CD4-positive, CD25-positive, alpha-beta regulatory T cell (primary cell): Measurements from ENCODE around the gene PARL. TPM values are rescaled to one million over a fixed set of nuclear protein-coding genes. Genes with fewer than 3 reads are reported as not detected.
A peak's percentile ranks its signal among the peaks of the same experiment; 100 is the strongest.

ENCODE experiments used
- ATAC-seq, 2 donors: fragments of 150-1000 bp; cut with Tn5 transposase; one replicate each; pipeline ENCODE4 v1.10.0; 2021; ENCODE audit warnings: low read depth in 2 of 2, moderate number of reproducible peaks in 2 of 2, moderate library complexity in 1 of 2
- DNase-seq, 3 donors: peaks; one replicate each; pipeline versions ENCODE4 v3.0.0 to v3.0.0-alpha.2; 2012 to 2022; ENCODE audit warnings: mixed read lengths in 1 of 3
- H3K27ac ChIP-seq: one replicate; pipeline ENCODE4 v1.7.0; 2013; ENCODE audit warnings: mild to moderate bottlenecking, low read length; ENCODE audit not compliant: insufficient read depth, poor library complexity, severe bottlenecking
- H3K27me3 ChIP-seq: one replicate; pipeline ENCODE4 v1.7.0; 2013; ENCODE audit warnings: low read length; ENCODE audit not compliant: control insufficient read depth, insufficient read depth
- H3K36me3 ChIP-seq: one replicate; pipeline ENCODE4 v1.7.0; 2013; ENCODE audit warnings: mild to moderate bottlenecking, low read length, moderate library complexity; ENCODE audit not compliant: control insufficient read depth, insufficient read depth
- H3K4me1 ChIP-seq: 2 replicates; pipeline ENCODE4 v1.7.0; 2013; ENCODE audit warnings: mild to moderate bottlenecking, low read length; ENCODE audit not compliant: insufficient read depth, control insufficient read depth, poor library complexity, severe bottlenecking
- H3K4me3 ChIP-seq: one replicate; pipeline ENCODE4 v1.7.0; 2013; ENCODE audit warnings: low read depth, mild to moderate bottlenecking, low read length, moderate library complexity
- H3K9me3 ChIP-seq, 2 experiments: 1 replicate in 1 of 2; 2 replicates in 1 of 2; pipeline ENCODE4 v1.7.0; 2013; ENCODE audit warnings: low read length in 2 of 2, mild to moderate bottlenecking in 1 of 2, moderate library complexity in 1 of 2; ENCODE audit not compliant: control insufficient read depth in 2 of 2
- H3K27ac Mint-ChIP-seq, 3 donors: one replicate each; pipeline ENCODE4 v1.8.0; 2020 to 2022; ENCODE audit warnings: mild to moderate bottlenecking in 3 of 3, mixed read lengths in 3 of 3, moderate library complexity in 2 of 3
- H3K27me3 Mint-ChIP-seq: one replicate; pipeline ENCODE4 v1.8.0; 2022; ENCODE audit warnings: mild to moderate bottlenecking, mixed read lengths
- H3K36me3 Mint-ChIP-seq: one replicate; pipeline ENCODE4 v1.8.0; 2020; ENCODE audit warnings: mixed read lengths
- H3K4me1 Mint-ChIP-seq, 4 donors: one replicate each; pipeline ENCODE4 v1.8.0; 2020 to 2022; ENCODE audit warnings: mixed read lengths in 4 of 4, mild to moderate bottlenecking in 1 of 4
- H3K4me3 Mint-ChIP-seq, 4 donors: one replicate each; pipeline ENCODE4 v1.8.0; 2020 to 2022; ENCODE audit warnings: mild to moderate bottlenecking in 4 of 4, mixed read lengths in 4 of 4, moderate library complexity in 3 of 4
- H3K9me3 Mint-ChIP-seq, 7 donors: one replicate each; pipeline ENCODE4 v1.8.0; 2020 to 2022; ENCODE audit warnings: mixed read lengths in 7 of 7, mild to moderate bottlenecking in 3 of 7, moderate library complexity in 2 of 7
- polyA plus RNA-seq, 4 donors: library from polyadenylated mRNA; unstranded; fragments of 300-500 nt; fragmentation: Illumina TruSeq; gene quantifications; one replicate each; pipeline ENCODE4 v1.2.3, GENCODE V29; 2021
- total RNA-seq: library from RNA; stranded (reverse); gene quantifications from one replicate; pipeline ENCODE4 v1.2.3, GENCODE V29; 2022

Gene PARL
- total and polyA plus RNA-seq, 5 donors from 2014 or later = 45.6 to 119 (median 116) TPM

- H3K9me3 Mint-ChIP-seq = no peaks in the 10 kb centered on the region
- DNase-seq = no peak
- H3K4me3 Mint-ChIP-seq = no peak overlapping the region
- no peak for ATAC-seq
- H3K4me3 ChIP-seq = no peak overlapping the region
- H3K27me3 ChIP-seq = no peaks in the 10 kb centered on the region
- no peaks in the 10 kb centered on the region for H3K4me1 ChIP-seq
- no peaks in the 10 kb centered on the region for H3K4me1 Mint-ChIP-seq
- H3K27ac ChIP-seq = no peak overlapping the region
- no peak overlapping the region for H3K27ac Mint-ChIP-seq
- H3K27me3 Mint-ChIP-seq = no peaks in the 10 kb centered on the region
- H3K36me3 Mint-ChIP-seq = no peaks in the 10 kb centered on the region
- no peaks in the 10 kb centered on the region for H3K36me3 ChIP-seq
- H3K9me3 ChIP-seq = no peaks in the 10 kb centered on the region
These were observed 26.4 kb upstream of the PARL start for GRCh38 chr3:183911087-183911486.

- H3K36me3 ChIP-seq = no peaks in the 10 kb centered on the region
- Mint-ChIP-seq H3K4me3 (no peak overlapping the region), H3K36me3 (no peaks in the 10 kb centered on the region), H3K27me3 (no peaks in the 10 kb centered on the region), H3K9me3 (no peaks in the 10 kb centered on the region), H3K27ac (no peak overlapping the region), H3K4me1 (no peaks in the 10 kb centered on the region)
- H3K4me3 ChIP-seq = no peak overlapping the region
- H3K4me1 ChIP-seq = no peaks in the 10 kb centered on the region
- H3K27me3 ChIP-seq = no peaks in the 10 kb centered on the region
- H3K27ac ChIP-seq = no peak overlapping the region
- H3K9me3 ChIP-seq = no peaks in the 10 kb centered on the region
- ATAC-seq = no peak
- no peak for DNase-seq
These were observed 24.4 kb upstream of the PARL start for GRCh38 chr3:183909030-183909600.

DNA sequence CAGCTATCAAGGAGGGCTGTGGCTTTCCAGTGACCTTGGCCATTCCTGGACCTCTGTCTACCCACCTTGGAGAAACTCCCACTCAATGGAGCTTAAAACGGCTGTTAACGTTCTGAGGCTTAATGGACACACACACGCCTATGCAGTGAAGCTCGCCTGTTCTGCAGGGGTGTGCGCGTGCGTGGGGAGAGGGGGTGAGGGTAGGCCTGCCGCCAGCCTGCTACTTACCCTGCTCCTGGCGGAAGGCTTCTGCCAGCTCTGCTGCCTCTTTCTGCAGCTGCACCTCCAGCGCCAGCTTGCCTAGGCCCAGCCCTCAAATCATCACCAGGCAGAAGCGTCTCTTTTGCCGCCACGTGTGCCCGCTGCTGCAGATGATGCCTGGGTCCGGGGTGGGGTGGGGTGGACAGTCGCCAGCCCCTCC is 23.2 kb upstream of the PARL start:
- Mint-ChIP-seq H3K4me3 (no peak overlapping the region), H3K4me1 (no peaks in the 10 kb centered on the region), H3K9me3 (no peaks in the 10 kb centered on the region), H3K27ac (no peak overlapping the region), H3K36me3 (no peaks in the 10 kb centered on the region), H3K27me3 (no peaks in the 10 kb centered on the region)
- H3K36me3 ChIP-seq = no peaks in the 10 kb centered on the region
- no peak overlapping the region for H3K4me3 ChIP-seq
- H3K27me3 ChIP-seq = no peaks in the 10 kb centered on the region
- DNase-seq (no peak), ATAC-seq (no peak)
- H3K4me1 ChIP-seq = no peaks in the 10 kb centered on the region
- no peaks in the 10 kb centered on the region for H3K9me3 ChIP-seq
- no peak overlapping the region for H3K27ac ChIP-seq

DNA sequence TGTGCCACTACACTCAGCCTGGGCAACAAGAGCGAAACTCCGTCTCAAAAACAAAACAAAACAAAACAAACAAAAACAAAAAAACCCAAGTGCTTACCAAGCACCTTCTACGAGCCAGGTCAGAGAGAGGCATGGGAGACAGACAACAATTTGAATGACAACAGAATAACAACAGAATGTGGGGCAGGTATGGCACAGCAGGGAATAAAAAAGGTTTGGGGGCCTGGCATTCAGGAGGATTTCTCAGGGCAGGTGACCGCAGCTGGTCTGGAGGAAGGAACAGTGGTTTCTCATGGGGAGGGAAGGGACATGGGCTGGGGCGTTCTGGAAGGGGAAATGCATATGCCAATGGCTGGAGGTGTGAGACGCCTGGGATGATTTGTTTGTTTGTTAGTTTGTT is 22.5 kb upstream of the PARL start:
- Mint-ChIP-seq H3K27me3 (peaks cover 5% of the 10 kb centered on the region), H3K9me3 (no peaks in the 10 kb centered on the region), H3K4me1 (no peaks in the 10 kb centered on the region), H3K36me3 (no peaks in the 10 kb centered on the region), H3K4me3 (no peak overlapping the region), H3K27ac (no peak overlapping the region)
- Histone ChIP-seq H3K9me3 (no peaks in the 10 kb centered on the region), H3K36me3 (no peaks in the 10 kb centered on the region), H3K4me1 (no peaks in the 10 kb centered on the region), H3K27ac (no peak overlapping the region), H3K27me3 (no peaks in the 10 kb centered on the region), H3K4me3 (no peak overlapping the region)
- ATAC-seq (no peak), DNase-seq (no peak)

- ATAC-seq = no peak
- no peaks in the 10 kb centered on the region for H3K36me3 Mint-ChIP-seq
- DNase-seq = no peak
These were observed 21.7 kb upstream of the PARL start for GRCh38 chr3:183906234-183906921.

DNA sequence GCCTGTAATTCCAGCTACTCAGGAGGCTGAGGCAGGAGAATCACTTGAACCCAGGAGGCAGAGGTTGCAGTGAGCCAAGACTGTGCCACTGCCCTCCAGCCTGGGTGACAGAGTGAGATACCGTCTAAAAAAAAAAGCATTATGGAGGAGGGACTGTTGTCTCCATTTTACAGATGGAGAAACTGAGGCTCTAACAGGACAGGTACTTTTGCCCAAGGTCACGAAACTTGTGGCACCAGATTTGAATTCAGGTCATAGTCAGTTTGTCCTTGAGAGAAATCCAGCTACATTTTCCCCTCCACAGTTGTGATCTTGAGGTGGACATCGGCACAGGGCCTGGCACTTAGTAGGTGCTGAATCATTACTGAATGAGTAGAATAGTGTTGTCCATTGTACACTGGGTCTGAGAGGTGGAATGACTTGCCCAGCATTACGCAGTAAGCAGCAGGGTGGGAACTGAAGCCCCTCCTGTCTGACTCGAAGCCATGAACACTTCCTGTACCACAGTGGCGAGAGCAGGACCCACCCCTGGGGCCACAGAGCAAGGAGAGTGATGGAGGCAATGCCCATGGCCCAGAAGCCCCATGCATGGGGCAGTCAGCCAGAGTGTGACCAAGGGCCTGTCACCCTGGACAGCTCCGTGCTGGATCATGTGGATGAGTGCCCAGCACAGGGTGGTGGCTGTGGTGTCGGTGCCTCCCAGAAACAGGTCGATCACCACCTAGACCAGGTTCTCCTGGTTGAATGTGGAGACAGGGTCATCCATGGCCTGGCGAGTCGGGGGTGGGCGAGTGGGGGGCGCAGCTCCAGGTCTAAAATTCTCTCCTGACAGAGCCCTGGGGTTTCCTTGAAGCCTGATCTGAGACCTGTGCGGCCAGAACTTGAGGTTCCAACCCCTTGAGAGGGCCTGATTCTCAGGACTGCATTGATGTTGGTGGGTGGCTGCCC is 20.4 kb upstream of the PARL start:
- no peaks in the 10 kb centered on the region for H3K9me3 ChIP-seq
- no peak for DNase-seq
- no peaks in the 10 kb centered on the region for H3K36me3 ChIP-seq
- H3K27ac Mint-ChIP-seq = peak overlapping the region in 1 of 3 donors; percentile 43
- H3K36me3 Mint-ChIP-seq = no peaks in the 10 kb centered on the region
- H3K27me3 Mint-ChIP-seq = peaks cover 9% of the 10 kb centered on the region
- no peak overlapping the region for H3K4me3 Mint-ChIP-seq
- no peak for ATAC-seq
- no peak overlapping the region for H3K4me3 ChIP-seq
- no peaks in the 10 kb centered on the region for H3K4me1 Mint-ChIP-seq
- peaks cover 0 to 1% (median 0%) of the 10 kb centered on the region in 7 donors for H3K9me3 Mint-ChIP-seq
- H3K27ac ChIP-seq = no peak overlapping the region
- no peaks in the 10 kb centered on the region for H3K4me1 ChIP-seq
- H3K27me3 ChIP-seq = no peaks in the 10 kb centered on the region

More at GRCh38 chr3:183906234-183906921, 21.7 kb upstream of the PARL start:
- H3K4me3 Mint-ChIP-seq = no peak overlapping the region
- no peak overlapping the region for H3K27ac Mint-ChIP-seq
- Histone ChIP-seq H3K27me3 (no peaks in the 10 kb centered on the region), H3K27ac (no peak overlapping the region), H3K9me3 (no peaks in the 10 kb centered on the region), H3K4me1 (no peaks in the 10 kb centered on the region), H3K4me3 (no peak overlapping the region), H3K36me3 (no peaks in the 10 kb centered on the region)
- H3K4me1 Mint-ChIP-seq = no peaks in the 10 kb centered on the region
- no peaks in the 10 kb centered on the region for H3K9me3 Mint-ChIP-seq
- peaks cover 8% of the 10 kb centered on the region for H3K27me3 Mint-ChIP-seq

DNA sequence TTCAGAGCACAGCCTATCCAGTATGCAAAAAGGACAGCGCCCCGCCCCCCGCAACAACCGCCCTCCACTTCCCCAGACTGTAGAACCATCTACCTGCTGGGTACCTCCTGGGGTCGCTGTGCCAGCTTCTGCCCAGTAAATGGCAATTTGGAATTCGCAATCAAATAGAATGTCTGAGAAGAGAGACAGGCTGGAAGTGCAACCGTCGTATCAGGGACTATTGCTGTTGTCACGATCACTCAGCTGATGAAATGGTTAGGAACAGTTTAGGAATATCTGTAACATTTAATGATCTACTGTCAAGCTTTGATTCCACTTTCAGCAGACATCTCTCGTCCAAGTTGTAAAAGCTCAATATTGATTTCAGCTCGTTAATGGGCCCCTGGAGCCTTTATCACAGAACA is 13.3 kb upstream of the PARL start:
- no peaks in the 10 kb centered on the region for H3K36me3 Mint-ChIP-seq
- peaks cover 3% of the 10 kb centered on the region for H3K27me3 ChIP-seq
- H3K9me3 Mint-ChIP-seq = peaks cover 0 to 1% (median 0%) of the 10 kb centered on the region in 7 donors
- no peak for DNase-seq
- H3K27me3 Mint-ChIP-seq = peaks cover 23% of the 10 kb centered on the region
- H3K4me1 ChIP-seq = peaks cover 4% of the 10 kb centered on the region
- no peak overlapping the region for H3K27ac ChIP-seq
- no peak for ATAC-seq
- H3K4me1 Mint-ChIP-seq = peaks cover 0 to 5% (median 2%) of the 10 kb centered on the region in 4 donors
- no peaks in the 10 kb centered on the region for H3K9me3 ChIP-seq
- H3K27ac Mint-ChIP-seq = no peak overlapping the region
- no peak overlapping the region for H3K4me3 Mint-ChIP-seq
- H3K36me3 ChIP-seq = no peaks in the 10 kb centered on the region
- no peak overlapping the region for H3K4me3 ChIP-seq
